DMS153 treated with DMSO at 0.1 percent for 48 hours (cell line): ENCODE measurements around the gene PDE11A.
A peak's percentile ranks its signal among the peaks of the same experiment; 100 is the strongest.

Experiments
- DNase-seq: peaks from one replicate; lab custom pipeline; 2025; ENCODE audit not compliant: unreplicated experiment; lab: John Stamatoyannopoulos, UW

The PDE11A gene

DNA sequence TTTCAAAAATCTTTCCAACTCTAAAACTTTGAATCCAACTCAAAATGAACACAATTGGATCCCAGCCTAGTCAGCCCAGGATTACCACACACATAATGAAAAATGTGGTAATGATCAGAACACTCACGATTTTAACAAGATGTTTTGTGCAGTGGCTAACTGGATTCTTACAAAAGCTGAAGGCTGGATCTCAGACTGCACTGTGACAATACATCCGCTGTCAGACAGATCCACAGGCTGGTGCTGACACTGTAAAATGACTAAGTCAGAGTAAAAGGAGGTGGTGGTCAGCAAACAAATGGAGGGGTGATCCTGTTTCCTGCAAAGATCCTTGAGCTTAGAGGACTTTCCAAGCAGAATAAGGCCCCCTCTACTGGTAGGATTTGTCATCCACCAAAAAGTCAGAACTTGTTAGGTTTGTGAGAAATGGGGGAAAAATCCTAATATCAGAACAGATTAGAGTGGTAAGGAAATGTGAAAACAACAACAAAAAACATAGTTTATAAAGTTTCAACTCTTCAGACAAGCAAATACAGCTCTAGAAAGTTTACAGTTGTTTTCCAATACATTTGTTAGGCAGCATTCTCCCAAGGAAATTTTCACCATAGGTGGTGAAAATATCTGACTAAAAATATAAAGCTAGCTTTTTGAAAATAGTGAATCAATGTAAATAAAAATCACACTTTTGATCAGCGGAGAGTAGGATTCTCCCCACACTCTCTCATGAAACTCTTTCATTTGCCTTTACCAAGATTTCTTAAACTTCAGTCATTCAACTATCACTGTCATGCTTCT is 468.1 kb downstream of the PDE11A start:
- DNase-seq, result peak; percentile 67

DNA sequence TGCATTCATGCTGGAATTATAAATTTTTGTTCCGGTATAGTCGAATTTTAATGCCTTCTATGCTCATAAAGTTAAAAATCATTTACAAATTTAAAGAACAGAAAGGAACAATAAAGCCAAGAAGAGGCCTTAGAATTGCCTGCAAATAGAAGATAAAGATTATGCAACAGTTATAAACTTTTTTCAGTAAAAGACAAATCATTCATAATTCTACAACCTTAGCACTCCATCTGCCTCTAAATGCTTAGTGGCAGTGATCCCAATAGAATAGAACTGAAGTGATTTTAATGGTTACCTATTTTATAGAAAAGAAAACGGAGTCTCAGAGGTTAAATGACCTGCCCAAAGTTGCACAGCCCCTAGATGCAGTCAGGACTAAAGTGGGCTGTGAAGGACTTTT is 468.8 kb downstream of the PDE11A start:
- no peak for DNase-seq

DNA sequence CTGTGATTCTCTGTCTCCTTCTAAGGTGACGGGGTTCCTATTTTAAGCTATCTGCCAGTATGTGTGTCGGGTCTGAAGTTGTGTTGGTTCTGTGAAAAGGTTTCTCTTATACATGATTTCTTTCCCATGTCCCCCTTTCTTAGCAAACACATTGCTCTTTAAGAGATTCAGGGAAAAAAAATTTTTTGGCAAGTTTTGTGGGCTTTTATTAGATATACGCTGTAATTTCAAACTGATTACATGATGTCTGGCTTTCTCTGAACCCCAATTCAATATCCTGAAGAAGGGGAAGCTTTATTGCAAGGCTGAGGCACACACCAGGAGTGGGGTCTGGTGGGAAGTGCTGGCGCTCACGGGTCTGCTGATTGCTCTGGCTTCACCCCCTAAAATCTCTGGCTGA is 469.4 kb downstream of the PDE11A start:
- DNase-seq, result no peak

DNA sequence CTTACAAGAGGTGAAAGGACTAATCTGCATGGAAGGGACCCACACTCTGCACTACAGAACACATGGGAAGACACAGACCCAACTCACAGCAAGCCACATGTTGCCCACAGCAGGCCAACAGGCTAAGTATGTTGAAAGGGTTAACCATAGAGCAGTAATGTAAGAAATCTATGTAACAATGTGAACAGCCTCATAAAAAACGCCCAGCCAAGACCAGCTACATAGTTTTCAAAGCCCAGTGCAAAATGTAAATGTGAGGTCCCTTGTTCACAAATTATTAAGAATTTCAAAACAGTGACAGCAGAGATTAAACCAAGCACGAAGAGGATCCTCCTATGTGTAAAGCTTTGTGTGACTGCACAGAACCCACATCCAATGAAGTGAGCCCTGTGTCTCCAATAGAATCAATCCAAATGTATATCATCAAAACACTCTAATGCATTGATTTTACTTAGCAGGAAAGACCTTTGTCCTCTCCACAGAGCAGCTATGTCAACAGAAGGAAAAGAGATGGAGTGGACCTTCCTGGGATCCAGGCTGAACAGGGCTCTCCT is 469.9 kb downstream of the PDE11A start:
- no peak for DNase-seq

DNA sequence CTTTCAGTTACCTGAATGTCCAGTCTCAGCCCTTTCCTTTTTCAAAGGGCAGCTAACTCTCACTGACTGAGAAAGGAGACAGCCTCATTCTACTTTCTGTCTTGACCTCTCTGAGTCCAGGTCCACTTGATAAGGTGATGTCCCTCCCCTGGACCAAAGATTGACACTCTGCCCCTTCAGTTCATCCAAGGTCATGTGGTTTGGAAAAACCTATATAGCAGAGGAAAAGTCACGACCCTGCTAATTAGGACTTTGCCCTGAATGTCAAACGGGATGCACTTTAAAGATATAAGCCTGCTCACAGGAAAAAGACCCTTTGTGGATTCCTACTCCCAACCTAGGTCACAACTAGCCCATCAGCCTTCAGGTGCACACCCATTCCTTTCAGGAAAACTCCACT is 471.7 kb downstream of the PDE11A start:
- DNase-seq, result no peak

DNA sequence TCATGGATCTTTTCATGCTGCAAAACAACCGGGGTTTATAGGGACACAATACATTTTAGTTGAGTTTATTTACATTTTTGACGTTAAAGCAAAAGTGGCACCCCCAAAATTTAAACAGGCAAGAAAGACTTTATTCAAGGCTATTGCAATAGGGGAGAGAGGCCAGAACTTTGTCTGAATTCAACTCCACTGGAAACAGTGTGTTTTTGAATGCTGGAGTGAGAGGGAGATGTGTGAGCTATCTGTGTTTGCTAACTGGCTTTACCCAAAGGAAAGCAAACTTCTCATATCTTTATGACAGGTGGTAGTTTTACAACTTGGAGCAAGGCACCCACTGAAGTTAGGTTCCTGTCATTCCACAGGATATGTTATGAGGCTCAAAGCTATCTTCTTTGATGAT is 472.6 kb downstream of the PDE11A start:
- no peak for DNase-seq

DNA sequence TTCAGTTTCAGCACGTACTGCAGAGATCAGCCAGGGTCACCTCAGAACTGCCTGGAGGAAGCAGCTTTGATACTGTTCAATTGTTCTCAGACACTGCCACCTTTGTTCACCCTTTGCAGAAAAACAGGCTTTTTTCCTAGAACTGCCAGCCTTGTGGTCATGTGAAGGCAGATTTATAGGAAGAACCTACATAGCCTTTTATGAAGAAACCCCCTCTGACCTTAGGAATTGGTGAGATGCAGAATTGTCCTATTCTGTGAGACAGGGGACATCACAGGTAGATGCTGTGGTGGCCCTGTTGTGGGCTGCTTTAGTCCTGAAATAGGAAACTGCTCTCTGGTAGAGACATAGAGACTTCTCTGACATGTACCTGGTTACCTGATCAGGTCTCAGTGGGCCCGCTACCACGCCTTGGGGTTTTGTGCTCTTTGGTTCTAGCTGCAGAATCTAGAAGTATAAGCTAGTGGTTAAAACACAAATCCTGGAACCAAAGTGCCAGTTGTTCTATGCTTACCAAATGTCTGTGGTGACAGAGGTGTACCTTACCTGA is 473.4 kb downstream of the PDE11A start:
- no peak for DNase-seq

DNA sequence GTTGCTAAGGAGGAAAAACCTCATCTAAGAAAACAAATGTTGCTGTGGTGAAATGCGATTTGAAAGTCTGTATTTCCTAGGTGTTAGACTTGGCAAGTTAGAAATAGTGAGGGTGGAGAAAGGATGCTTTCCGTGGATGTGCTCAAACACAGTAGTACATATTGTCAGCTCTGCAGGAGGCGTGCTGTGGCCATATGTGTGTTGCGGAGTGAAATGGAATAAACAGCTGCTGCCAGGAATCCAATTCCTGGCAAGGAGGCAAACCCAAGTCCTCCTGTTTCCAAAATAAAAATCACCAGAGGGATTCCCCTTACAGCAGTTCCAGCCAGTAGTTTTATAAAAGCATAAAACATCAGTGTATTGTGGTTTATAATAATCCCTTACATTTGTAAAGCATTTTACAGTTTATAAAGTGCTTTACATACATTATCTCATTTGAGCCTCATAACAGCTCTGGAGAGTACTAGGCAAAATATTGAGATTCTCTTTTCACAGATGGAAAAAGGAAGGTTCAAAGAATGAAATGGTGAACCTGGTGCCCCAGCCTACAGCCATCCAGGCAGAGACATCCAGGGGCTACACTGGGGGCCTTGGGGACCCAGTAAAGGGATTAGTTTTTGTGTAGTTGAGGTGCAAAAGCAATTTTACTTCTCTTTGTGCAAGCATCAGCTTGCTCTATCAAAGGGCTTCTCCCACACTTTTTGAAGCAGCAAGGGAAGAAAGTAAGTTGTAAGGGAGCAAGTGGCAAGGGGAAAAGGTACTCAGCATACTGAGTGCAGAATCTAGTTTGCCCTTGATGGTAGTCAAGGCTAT is 474.0 kb downstream of the PDE11A start:
- DNase-seq, result no peak

DNA sequence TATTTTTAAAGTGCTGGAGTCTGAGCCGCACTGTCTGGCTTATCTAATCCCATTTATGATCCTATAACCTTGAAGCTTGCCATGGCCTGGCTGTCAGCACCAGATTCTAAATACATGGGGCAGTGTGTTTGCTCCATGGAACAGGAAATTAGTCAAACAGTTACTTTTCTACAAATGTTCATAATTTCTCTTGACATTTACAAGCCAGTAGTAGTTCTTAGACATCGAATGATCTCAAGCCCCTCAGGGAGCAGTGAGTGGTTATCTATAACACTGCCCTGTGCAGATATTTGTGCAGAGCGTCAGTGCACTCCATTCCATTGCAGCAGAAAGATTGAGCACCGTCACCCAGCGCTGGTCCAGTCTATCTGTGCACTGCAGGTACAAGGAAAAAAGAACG is 474.8 kb downstream of the PDE11A start:
- no peak for DNase-seq

DNA sequence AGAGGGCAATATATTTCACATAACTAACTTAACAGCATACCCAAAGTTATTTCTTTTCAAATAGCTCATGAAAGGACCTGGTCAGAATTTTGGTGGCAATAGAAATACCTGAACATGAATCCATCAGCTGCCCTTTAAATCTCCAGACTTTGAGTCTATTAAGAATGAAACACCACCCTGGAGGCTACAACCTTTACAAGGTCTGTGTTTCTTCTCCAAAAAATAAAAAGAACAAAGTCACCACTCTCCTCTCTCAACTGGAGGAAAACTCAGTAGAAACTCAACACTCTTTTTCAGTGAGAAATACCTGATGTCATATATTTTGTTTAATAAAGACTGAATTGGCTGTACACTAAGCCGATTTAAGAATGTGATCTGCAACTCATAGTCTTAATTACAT is 475.7 kb downstream of the PDE11A start:
- DNase-seq, result no peak

DNA sequence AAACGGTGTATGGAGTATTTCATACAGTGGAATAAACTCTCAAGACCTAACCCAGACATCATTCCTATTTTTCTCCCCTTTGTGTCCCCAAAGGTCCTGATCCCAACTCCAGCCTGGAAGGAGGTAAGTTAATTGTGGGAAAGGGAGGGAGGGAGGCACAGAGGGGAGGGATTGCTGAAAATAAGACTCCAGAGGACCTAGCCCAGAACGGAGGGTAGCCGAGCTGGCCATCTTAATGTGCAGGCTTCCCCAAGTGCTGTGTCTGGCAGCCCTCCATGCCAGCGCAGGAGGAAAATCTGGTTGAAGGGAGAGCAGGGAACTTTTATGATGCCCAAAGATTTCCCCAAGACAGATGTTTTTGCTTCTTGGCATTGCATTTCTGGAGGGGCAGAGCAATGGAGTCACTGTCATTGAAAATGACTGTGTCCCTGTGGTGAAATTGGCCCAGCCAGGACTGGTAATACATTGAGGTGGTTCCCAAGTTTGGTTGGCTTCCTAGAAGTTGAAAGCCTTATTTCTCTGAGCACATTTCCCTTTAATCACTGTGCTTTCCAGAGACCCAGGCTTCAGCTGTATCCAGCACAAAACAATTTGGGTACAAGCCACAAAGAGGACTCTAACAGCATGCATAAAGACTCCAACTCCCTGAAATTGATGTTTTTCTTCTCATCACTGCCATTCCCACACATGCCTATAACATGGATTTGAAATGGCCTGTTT is 477.3 kb downstream of the PDE11A start:
- DNase-seq, result no peak

DNA sequence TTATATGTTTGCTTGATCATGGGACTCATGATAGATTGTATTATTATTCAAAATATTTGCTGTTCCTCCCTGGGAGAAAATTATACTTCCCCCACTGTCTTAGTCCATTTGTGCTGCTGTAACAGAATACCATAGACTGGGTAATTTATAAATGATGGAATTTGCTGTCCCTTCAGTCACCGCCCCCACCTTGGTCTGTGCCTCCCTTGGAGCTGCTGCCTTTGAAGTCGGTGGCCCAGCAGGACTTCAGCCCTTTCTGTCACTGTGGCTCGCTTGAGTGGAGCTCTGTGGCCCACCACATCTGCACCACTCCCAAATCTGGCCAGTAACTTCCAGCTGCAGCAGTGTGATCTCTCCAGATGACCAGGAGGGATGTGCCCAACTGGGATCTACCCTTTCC is 479.2 kb downstream of the PDE11A start:
- DNase-seq, result no peak

DNA sequence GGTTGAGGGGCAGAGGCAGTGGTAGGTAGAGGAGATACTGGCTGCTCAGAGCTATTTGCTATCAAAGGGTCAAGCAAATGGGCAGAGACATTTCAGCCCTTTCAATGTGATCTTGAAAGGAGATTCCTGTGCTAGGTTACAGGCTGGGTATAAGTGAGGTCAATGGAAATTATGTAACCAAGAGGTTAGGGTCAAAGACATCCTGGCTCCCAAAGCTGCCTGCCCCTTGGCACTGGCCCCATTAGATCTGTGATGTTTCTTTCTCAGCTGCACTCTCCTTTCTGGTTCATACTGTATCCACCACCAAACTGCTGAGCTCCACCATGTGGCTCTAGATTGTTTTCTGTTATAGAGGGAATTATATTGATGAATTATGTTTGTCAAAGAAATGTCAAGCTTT is 479.6 kb downstream of the PDE11A start:
- no peak for DNase-seq

DNA sequence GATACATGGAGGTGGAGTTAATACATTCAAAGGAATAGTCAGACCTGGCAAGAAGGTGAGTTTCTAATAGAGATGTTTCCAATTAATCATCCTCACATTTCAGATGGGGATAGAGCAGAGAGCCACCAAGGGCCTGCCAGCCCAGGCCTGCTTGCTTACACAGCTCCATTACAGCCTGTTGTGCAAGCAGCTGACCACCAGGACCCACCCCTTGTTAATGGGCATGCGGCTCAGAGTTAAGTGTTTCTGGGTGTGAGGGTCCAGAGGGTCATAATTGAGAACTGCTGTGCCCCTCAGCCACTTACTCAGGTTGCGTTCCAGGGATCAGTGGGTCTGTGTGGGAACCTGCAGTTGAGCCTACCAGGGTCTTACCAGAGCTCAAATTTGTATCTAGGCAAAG is 480.2 kb downstream of the PDE11A start:
- no peak for DNase-seq

DNA sequence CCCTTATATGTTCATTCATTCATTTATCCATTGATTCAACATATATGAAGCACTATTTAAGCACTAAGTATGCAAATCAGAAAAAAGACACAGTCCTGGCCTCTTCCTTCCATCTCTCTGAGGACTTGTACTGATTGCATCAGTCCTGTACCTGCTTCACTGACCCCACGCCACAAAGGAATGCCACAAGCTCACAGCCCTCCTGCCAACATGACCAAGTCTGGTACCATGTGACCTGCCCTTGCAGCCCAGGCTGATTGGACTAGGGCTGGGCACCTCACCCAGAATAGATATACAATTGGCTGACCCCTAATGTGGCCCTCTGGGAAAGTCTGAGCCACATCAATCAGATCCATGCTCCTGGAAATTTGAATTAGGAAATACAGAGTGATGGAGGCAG is 483.4 kb downstream of the PDE11A start:
- DNase-seq, result no peak

DNA sequence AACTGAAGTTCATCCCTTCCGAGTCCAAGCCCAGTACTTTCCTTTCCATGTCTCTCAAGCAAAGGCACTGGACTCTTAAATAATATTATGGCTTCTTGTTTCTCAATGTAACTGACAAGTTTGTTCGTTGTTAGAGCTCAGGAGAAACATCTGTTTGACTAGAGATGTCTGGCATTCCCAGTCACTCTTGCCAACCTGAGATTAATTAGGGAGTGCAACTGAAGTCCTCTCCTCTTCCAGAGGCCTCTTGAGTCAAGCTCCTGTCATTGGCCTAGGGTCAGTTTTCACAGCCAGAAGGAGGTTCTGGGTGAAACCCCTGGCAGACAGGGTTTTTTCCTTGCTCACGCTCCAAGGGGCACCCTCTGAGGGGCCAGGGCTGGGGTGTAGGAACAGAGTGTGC is 483.9 kb downstream of the PDE11A start:
- no peak for DNase-seq

DNA sequence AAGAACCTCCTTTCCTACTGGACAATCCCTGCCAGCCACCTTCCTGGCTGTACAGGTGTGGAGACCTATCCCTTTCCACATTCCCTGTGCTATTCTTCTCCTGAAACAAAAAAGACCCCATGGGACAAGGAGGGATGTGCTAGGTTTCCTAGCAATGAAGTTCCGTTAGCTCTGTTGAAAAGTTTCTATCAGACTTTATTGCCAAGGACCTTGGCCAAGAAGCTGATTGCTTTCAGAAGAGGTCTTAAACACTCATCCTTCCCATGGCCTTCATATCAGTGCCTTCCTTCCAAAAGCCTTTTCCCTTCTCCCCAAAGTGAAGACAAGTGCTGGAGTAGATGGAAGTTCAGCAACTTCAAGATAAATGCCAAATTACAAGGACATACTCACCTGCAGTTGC is 485.2 kb downstream of the PDE11A start:
- DNase-seq, result no peak

DNA sequence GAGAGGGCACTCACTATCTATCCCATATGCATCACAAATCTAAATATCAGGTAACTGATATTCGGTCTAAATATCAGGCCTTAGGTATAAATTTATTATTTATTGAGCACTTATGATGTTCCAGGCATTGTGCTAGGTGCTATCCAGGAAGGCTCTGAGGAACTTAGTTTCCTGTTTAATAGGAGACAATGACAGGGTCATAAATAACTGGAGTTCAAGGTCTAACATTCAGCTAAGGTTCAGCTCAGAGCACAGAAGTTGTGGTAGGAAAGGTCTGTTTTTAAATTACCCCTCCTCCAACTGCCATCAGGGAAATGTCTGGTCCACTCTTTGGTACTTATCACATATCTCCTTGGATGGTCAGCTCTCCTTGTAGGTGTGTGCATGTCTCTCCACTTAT is 486.4 kb downstream of the PDE11A start:
- no peak for DNase-seq

DNA sequence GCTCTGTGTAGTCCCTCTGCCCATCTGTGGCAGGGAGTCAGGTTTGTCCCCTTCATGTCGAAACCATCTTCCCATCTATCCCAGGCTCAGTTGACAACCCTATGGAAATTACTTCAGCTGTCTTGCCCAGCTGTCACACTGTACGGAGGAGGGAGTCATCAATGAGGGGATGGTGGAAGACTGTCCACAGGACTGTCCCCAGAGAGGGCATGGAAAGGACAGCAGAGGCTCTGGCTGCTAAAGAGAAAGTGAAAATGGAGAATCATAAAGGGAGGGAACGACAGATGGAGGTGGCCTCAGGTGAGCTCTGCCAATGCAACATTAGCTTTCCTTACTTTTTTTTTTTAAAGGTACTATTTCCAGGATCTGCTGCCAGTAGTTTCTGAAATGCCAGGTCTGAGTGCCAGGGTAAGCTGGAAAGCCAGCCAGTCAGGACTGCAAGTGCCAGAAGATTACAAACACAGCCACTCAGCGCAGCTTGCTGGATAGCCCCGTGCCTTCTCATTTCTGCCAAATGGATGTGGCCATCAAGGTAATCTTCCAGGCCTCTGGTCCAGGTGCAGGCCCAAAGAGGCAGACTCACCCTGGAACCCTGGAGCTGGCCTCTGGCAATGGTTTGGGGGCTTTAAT is 487.2 kb downstream of the PDE11A start:
- no peak for DNase-seq

DNA sequence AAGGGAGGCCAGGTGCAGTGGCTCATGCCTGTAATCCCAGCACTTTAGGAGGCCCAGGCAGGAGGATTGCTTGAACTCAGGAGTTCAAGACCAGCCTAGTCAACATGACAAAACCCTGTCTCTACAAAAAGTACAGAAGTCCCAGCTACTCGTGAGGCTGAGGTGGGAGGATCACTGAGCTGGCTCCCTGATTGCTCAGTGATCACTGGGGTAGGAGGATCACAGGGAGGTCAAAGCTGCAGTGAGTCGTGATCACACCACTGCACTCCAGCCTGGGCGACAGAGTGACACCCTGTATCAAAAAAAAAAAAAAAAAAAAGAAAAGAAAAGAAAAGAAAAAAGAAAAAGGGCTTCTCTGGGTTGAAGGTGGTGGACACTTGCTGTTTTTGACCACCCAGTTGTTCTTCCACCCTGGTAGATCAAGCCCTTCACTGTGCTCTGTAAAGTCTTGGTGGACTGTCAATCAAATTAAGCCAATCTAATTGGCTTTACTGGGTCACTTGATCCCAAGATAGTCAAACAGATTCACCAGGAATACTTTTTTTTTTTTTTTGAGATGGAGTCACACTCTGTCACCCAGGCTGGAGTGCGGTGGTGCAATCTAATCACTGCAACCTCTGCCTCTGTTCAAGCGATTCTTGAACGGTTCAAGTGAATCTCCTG is 488.4 kb downstream of the PDE11A start:
- no peak for DNase-seq
